Measurements from ENCODE around the gene TYW5. TPM values are rescaled to one million over a fixed set of nuclear protein-coding genes. Genes with fewer than 3 reads are reported as not detected.
A peak's percentile ranks its signal among the peaks of the same experiment; 100 is the strongest.
"Not testable (repeated sequence)": the region's sequence is repeated elsewhere in the genome, so short reads cannot be mapped to it uniquely, and the experiment has no call there.

TYW5 gene
- total RNA-seq, 2 donors from 2014 or later = 11.0 to 16.1 TPM

GRCh38 chr2:199916980-199917379, 38.3 kb downstream of the TYW5 start:
- no peaks in the 10 kb centered on the region for H3K9me3 Mint-ChIP-seq
- no peaks in the 10 kb centered on the region for H3K27me3 Mint-ChIP-seq
- H3K4me3 Mint-ChIP-seq = no peak overlapping the region
- peaks cover 16% of the 10 kb centered on the region for H3K4me1 Mint-ChIP-seq
- no peak overlapping the region for H3K27ac Mint-ChIP-seq
- peaks cover 55% of the 10 kb centered on the region for H3K36me3 Mint-ChIP-seq (ENCODE audit: low read depth)
- ATAC-seq (replicated peaks) = no peak

- Mint-ChIP-seq H3K27me3 (no peaks in the 10 kb centered on the region), H3K27ac (peak overlapping the region; percentile 16), H3K4me3 (peak overlapping the region; percentile 53), H3K9me3 (no peaks in the 10 kb centered on the region), H3K4me1 (peaks cover 16% of the 10 kb centered on the region), H3K36me3 (ENCODE audit: low read depth) (peaks cover 59% of the 10 kb centered on the region)
- ATAC-seq (replicated peaks) = no peak
Measured at GRCh38 chr2:199914372-199914958, 40.8 kb downstream of the TYW5 start.

GRCh38 chr2:199912553-199913114, 42.7 kb downstream of the TYW5 start:
- H3K27me3 Mint-ChIP-seq; H3K9me3 Mint-ChIP-seq; H3K27ac Mint-ChIP-seq; ATAC-seq (replicated peaks): not testable (repeated sequence)
- Mint-ChIP-seq H3K4me3 (peak overlapping the region; percentile 100), H3K4me1 (peaks cover 16% of the 10 kb centered on the region), H3K36me3 (ENCODE audit: low read depth) (peaks cover 43% of the 10 kb centered on the region)

GRCh38 chr2:199911877-199912161, 43.5 kb downstream of the TYW5 start:
- Mint-ChIP-seq H3K4me1 (peaks cover 16% of the 10 kb centered on the region), H3K36me3 (ENCODE audit: low read depth) (peaks cover 35% of the 10 kb centered on the region), H3K27me3 (peaks cover 3% of the 10 kb centered on the region), H3K9me3 (no peaks in the 10 kb centered on the region), H3K4me3 (peak overlapping the region; percentile 100), H3K27ac (peak overlapping the region; percentile 99)
- no peak for ATAC-seq (replicated peaks)

GRCh38 chr2:199911052-199911876, 44.0 kb downstream of the TYW5 start, which contains the start of gene C2orf69:
C2orf69 (plus strand) TSS chr2:199911293; CDS start chr2:199911439, 146 bp downstream.
- Mint-ChIP-seq H3K9me3 (no peaks in the 10 kb centered on the region), H3K27me3 (peaks cover 4% of the 10 kb centered on the region), H3K4me1 (peaks cover 16% of the 10 kb centered on the region), H3K36me3 (ENCODE audit: low read depth) (peaks cover 29% of the 10 kb centered on the region), H3K4me3 (peak within 1 kb of the TSS; percentile 100), H3K27ac (peak within 1 kb of the TSS; percentile 99)
- ATAC-seq (replicated peaks) = peak; percentile 93

- Mint-ChIP-seq H3K36me3 (ENCODE audit: low read depth) (peaks cover 21% of the 10 kb centered on the region), H3K9me3 (no peaks in the 10 kb centered on the region), H3K4me3 (peak overlapping the region; percentile 100), H3K27me3 (peaks cover 4% of the 10 kb centered on the region), H3K27ac (peak overlapping the region; percentile 99), H3K4me1 (peaks cover 16% of the 10 kb centered on the region)
- no peak for ATAC-seq (replicated peaks)
Measured at GRCh38 chr2:199910338-199911051, 44.8 kb downstream of the TYW5 start.

GRCh38 chr2:199907008-199907714, 48.1 kb downstream of the TYW5 start:
- H3K4me3 Mint-ChIP-seq = no peak overlapping the region
- no peaks in the 10 kb centered on the region for H3K9me3 Mint-ChIP-seq
- peaks cover 7% of the 10 kb centered on the region for H3K27me3 Mint-ChIP-seq
- no peaks in the 10 kb centered on the region for H3K4me1 Mint-ChIP-seq
- no peak for ATAC-seq (replicated peaks)
- H3K36me3 Mint-ChIP-seq (ENCODE audit: low read depth) = peaks cover 6% of the 10 kb centered on the region
- no peak overlapping the region for H3K27ac Mint-ChIP-seq

- H3K4me3 Mint-ChIP-seq = no peak overlapping the region
- no peaks in the 10 kb centered on the region for H3K4me1 Mint-ChIP-seq
- no peaks in the 10 kb centered on the region for H3K36me3 Mint-ChIP-seq (ENCODE audit: low read depth)
- ATAC-seq (replicated peaks) = no peak
- no peaks in the 10 kb centered on the region for H3K9me3 Mint-ChIP-seq
- H3K27ac Mint-ChIP-seq = no peak overlapping the region
- H3K27me3 Mint-ChIP-seq = peaks cover 14% of the 10 kb centered on the region
Measured at GRCh38 chr2:199903111-199903510, 52.2 kb downstream of the TYW5 start.

GRCh38 chr2:199902486-199903110, 52.7 kb downstream of the TYW5 start:
- no peak for ATAC-seq (replicated peaks)
- Mint-ChIP-seq H3K36me3 (ENCODE audit: low read depth) (no peaks in the 10 kb centered on the region), H3K4me1 (no peaks in the 10 kb centered on the region), H3K9me3 (no peaks in the 10 kb centered on the region), H3K27me3 (peaks cover 14% of the 10 kb centered on the region), H3K27ac (no peak overlapping the region), H3K4me3 (no peak overlapping the region)

GRCh38 chr2:199901942-199902341, 53.3 kb downstream of the TYW5 start:
- Mint-ChIP-seq H3K4me3 (no peak overlapping the region), H3K4me1 (no peaks in the 10 kb centered on the region), H3K27me3 (peaks cover 13% of the 10 kb centered on the region), H3K36me3 (ENCODE audit: low read depth) (no peaks in the 10 kb centered on the region), H3K9me3 (no peaks in the 10 kb centered on the region), H3K27ac (no peak overlapping the region)
- ATAC-seq (replicated peaks) = no peak

- Mint-ChIP-seq H3K36me3 (ENCODE audit: low read depth) (no peaks in the 10 kb centered on the region), H3K27ac (no peak overlapping the region), H3K27me3 (peaks cover 3% of the 10 kb centered on the region)
Measured at GRCh38 chr2:199896617-199897016, 58.7 kb downstream of the TYW5 start.

GRCh38 chr2:199895406-199895805, 59.9 kb downstream of the TYW5 start:
- ATAC-seq (replicated peaks) = no peak
- H3K36me3 Mint-ChIP-seq (ENCODE audit: low read depth) = no peaks in the 10 kb centered on the region
- no peaks in the 10 kb centered on the region for H3K9me3 Mint-ChIP-seq
- H3K27me3 Mint-ChIP-seq = peaks cover 3% of the 10 kb centered on the region
- no peaks in the 10 kb centered on the region for H3K4me1 Mint-ChIP-seq
- no peak overlapping the region for H3K27ac Mint-ChIP-seq
- H3K4me3 Mint-ChIP-seq = no peak overlapping the region

More at GRCh38 chr2:199896617-199897016, 58.7 kb downstream of the TYW5 start:
- ATAC-seq (replicated peaks) = no peak
- H3K9me3 Mint-ChIP-seq = no peaks in the 10 kb centered on the region
- H3K4me1 Mint-ChIP-seq = no peaks in the 10 kb centered on the region
- no peak overlapping the region for H3K4me3 Mint-ChIP-seq

GRCh38 chr2:199883474-199884212, 71.6 kb downstream of the TYW5 start:
- Mint-ChIP-seq H3K9me3 (peaks cover 8% of the 10 kb centered on the region), H3K4me3 (peak overlapping the region; percentile 15), H3K36me3 (ENCODE audit: low read depth) (no peaks in the 10 kb centered on the region), H3K27ac (peak overlapping the region; percentile 1), H3K27me3 (peaks cover 22% of the 10 kb centered on the region), H3K4me1 (peaks cover 8% of the 10 kb centered on the region)
- ATAC-seq (replicated peaks) = peak; percentile 74
